MCF 10A (cell line): Measurements from ENCODE around the gene TAF8. TPM values are rescaled to one million over a fixed set of nuclear protein-coding genes. Genes with fewer than 3 reads are reported as not detected.

ENCODE experiments used
- BruUV-seq: library from RNA; stranded (reverse); fragments of 400-500 nt; replicated peaks from 2 replicates; lab custom pipeline; 2021; lab: Mats Ljungman, UMichigan
- CTCF ChIA-PET: fragments of 300-600 bp; sonication (Branson Sonifier 250); formaldehyde crosslinking; extraction: SDS; loops from one replicate; lab custom pipeline; 2021; ENCODE audit warnings: antibody characterized with exemption, inconsistent platforms; lab: Yijun Ruan, JAX
- POLR2A ChIA-PET: fragments of 300-600, 350-650 bp; sonication (Branson Sonifier 250); formaldehyde crosslinking; extraction: SDS; loops from one replicate; lab custom pipeline; 2020; ENCODE audit warnings: antibody characterized with exemption, inconsistent platforms; lab: Yijun Ruan, JAX
- DNase-seq: peaks from one replicate; pipeline ENCODE4 v3.0.0-alpha.2; 2018; ENCODE audit not compliant: unreplicated experiment
- H3K27ac Mint-ChIP-seq: one replicate; pipeline ENCODE4 v1.8.0; 2022; ENCODE audit warnings: mild to moderate bottlenecking, low read depth, mixed read lengths; ENCODE audit not compliant: unreplicated experiment
- H3K27me3 Mint-ChIP-seq: one replicate; pipeline ENCODE4 v1.8.0; 2022; ENCODE audit warnings: mixed read lengths; ENCODE audit not compliant: insufficient read depth, unreplicated experiment
- H3K36me3 Mint-ChIP-seq: one replicate; pipeline ENCODE4 v1.8.0; 2022; ENCODE audit warnings: mild to moderate bottlenecking, moderate library complexity, mixed read lengths; ENCODE audit not compliant: insufficient read depth, unreplicated experiment
- H3K4me1 Mint-ChIP-seq: one replicate; pipeline ENCODE4 v1.8.0; 2022; ENCODE audit warnings: mixed read lengths; ENCODE audit not compliant: insufficient read depth, unreplicated experiment
- H3K4me3 Mint-ChIP-seq: one replicate; pipeline ENCODE4 v1.8.0; 2022; ENCODE audit warnings: mild to moderate bottlenecking, moderate library complexity, mixed read lengths; ENCODE audit not compliant: unreplicated experiment
- H3K9me3 Mint-ChIP-seq: one replicate; pipeline ENCODE4 v1.8.0; 2022; ENCODE audit warnings: mixed read lengths; ENCODE audit not compliant: unreplicated experiment
- intact Hi-C: fragments of 100-400 bp; cut with micrococcal nuclease; formaldehyde crosslinking; loops from 2 replicates; pipeline ENCODE4 v1.14.1; 2022
- total RNA-seq: library from RNA; stranded (reverse); gene quantifications from 2 replicates; pipeline ENCODE4 v1.2.3, GENCODE V29; 2022
- TF ChIP-seq, protein P1 (sequence below): fragments of 200-600 bp; IDR thresholded peaks from one replicate; pipeline ENCODE4 v1.8.0; 2022; ENCODE audit warnings: antibody characterized with exemption, mild to moderate bottlenecking; ENCODE audit not compliant: unreplicated experiment

The TAF8 gene
- total RNA-seq, 1 experiment from 2014 or later = 23.8 TPM

DNA sequence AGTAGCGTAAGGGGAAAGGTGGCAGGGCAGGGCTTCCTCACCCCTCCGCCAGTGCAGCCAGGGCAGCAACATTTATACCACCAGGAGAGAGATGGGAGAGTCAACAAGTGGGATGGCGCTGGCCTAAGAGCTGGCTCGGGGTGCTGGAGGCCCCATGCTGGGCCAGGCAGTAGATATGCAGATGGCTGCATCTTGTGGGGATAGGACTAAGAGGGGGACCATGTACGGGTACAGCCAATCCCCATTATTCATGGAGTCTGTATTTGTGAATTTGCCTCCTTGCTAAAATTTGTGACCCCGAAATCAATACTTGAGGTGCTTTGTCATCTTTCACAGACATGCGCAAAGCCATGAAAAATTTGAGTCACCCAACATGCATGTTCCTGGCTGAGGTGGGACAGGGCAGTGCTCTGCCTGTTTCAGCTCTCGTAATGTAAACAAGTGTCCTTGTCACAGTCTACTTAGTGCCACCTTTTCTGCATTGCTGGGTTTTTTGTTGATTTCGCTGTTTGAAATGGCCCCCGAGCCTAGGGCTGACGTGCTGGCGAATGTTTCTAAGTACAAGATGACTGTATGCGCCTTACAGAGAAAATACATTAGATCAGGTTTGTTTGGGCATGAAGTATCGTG is 27.5 kb upstream of the TAF8 start:
- no peak overlapping the region for H3K4me3 Mint-ChIP-seq
- no peak overlapping the region for H3K27ac Mint-ChIP-seq
- DNase-seq = no peak
- H3K36me3 Mint-ChIP-seq = peaks cover 53% of the 10 kb centered on the region
- peaks cover 15% of the 10 kb centered on the region for H3K4me1 Mint-ChIP-seq
- no TSS peak for BruUV-seq
- ChIA-PET POLR2A (no interaction called here), CTCF (no interaction called here)
- intact Hi-C loops = no loop called here
- TF ChIP-seq, protein P1, sequence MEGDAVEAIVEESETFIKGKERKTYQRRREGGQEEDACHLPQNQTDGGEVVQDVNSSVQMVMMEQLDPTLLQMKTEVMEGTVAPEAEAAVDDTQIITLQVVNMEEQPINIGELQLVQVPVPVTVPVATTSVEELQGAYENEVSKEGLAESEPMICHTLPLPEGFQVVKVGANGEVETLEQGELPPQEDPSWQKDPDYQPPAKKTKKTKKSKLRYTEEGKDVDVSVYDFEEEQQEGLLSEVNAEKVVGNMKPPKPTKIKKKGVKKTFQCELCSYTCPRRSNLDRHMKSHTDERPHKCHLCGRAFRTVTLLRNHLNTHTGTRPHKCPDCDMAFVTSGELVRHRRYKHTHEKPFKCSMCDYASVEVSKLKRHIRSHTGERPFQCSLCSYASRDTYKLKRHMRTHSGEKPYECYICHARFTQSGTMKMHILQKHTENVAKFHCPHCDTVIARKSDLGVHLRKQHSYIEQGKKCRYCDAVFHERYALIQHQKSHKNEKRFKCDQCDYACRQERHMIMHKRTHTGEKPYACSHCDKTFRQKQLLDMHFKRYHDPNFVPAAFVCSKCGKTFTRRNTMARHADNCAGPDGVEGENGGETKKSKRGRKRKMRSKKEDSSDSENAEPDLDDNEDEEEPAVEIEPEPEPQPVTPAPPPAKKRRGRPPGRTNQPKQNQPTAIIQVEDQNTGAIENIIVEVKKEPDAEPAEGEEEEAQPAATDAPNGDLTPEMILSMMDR = no peak
- no peaks in the 10 kb centered on the region for H3K9me3 Mint-ChIP-seq
- H3K27me3 Mint-ChIP-seq = no peaks in the 10 kb centered on the region

- peaks cover 24% of the 10 kb centered on the region for H3K4me1 Mint-ChIP-seq
- TF ChIP-seq, protein P1 = no peak
Measured at GRCh38 chr6:42025066-42025844, 25.1 kb upstream of the TAF8 start.

GRCh38 chr6:42025845-42026243 is 24.5 kb upstream of the TAF8 start:
- Mint-ChIP-seq H3K27me3 (no peaks in the 10 kb centered on the region), H3K36me3 (peaks cover 70% of the 10 kb centered on the region), H3K9me3 (no peaks in the 10 kb centered on the region), H3K4me3 (no peak overlapping the region), H3K4me1 (peaks cover 24% of the 10 kb centered on the region), H3K27ac (no peak overlapping the region)
- ChIA-PET CTCF (interaction anchor here (1.1 kb wide), 1 partner anchor 190 kb away, joined by 3 read pairs; no protein-coding TSS in a partner anchor), POLR2A (interaction anchor here (1.5 kb wide), 1 partner anchor 23 kb away, joined by 3 read pairs; no protein-coding TSS in a partner anchor)
- intact Hi-C loops = no loop called here
- BruUV-seq = no TSS peak
- TF ChIP-seq, protein P1 = no peak
- no peak for DNase-seq

More at GRCh38 chr6:42025066-42025844, 25.1 kb upstream of the TAF8 start:
- H3K27ac Mint-ChIP-seq = no peak overlapping the region
- no peak overlapping the region for H3K4me3 Mint-ChIP-seq
- H3K27me3 Mint-ChIP-seq = no peaks in the 10 kb centered on the region
- intact Hi-C loops = no loop called here
- ChIA-PET POLR2A (interaction anchor here (1.5 kb wide), 1 partner anchor 23 kb away, joined by 3 read pairs; no protein-coding TSS in a partner anchor), CTCF (interaction anchor here (1.1 kb wide), 1 partner anchor 190 kb away, joined by 3 read pairs; no protein-coding TSS in a partner anchor)
- no peaks in the 10 kb centered on the region for H3K9me3 Mint-ChIP-seq
- H3K36me3 Mint-ChIP-seq = peaks cover 71% of the 10 kb centered on the region
- no TSS peak for BruUV-seq
- DNase-seq = no peak

GRCh38 chr6:42026540-42026939 is 23.8 kb upstream of the TAF8 start:
- no peak for DNase-seq
- H3K4me3 Mint-ChIP-seq = no peak overlapping the region
- ChIA-PET POLR2A (interaction anchor here (0.6 to 1.5 kb wide), 2 partner anchors 18 to 22 kb away, joined by 3 to 4 read pairs; no protein-coding TSS in a partner anchor), CTCF (interaction anchor here (0.6 kb wide), 2 partner anchors 205 to 699 kb away, joined by 3 read pairs; no protein-coding TSS in a partner anchor)
- H3K4me1 Mint-ChIP-seq = peaks cover 24% of the 10 kb centered on the region
- TF ChIP-seq, protein P1 = no peak
- H3K36me3 Mint-ChIP-seq = peaks cover 71% of the 10 kb centered on the region
- intact Hi-C loops = no loop called here
- H3K27ac Mint-ChIP-seq = no peak overlapping the region
- H3K9me3 Mint-ChIP-seq = no peaks in the 10 kb centered on the region
- H3K27me3 Mint-ChIP-seq = no peaks in the 10 kb centered on the region
- BruUV-seq = no TSS peak
